GM12878 (cell line): ENCODE measurements around the gene CAMTA1. TPM values are rescaled to one million over a fixed set of nuclear protein-coding genes. Genes with fewer than 3 reads are reported as not detected.

ENCODE experiments used
- ATAC-seq: fragments of 200-7000 bp; cut with Tn5 transposase; 3 replicates; pipeline ENCODE4 v1.9.1; 2020; ENCODE audit warnings: mild to moderate bottlenecking, moderate library complexity
- BruUV-seq: library from RNA; stranded (reverse); fragments of 400-500 nt; replicated peaks from 2 replicates; lab custom pipeline; 2021; lab: Mats Ljungman, UMichigan
- CTCF ChIA-PET: fragments of 300-600 bp; sonication (Branson Sonifier 250); formaldehyde crosslinking; extraction: SDS; loops from one replicate; lab custom pipeline; 2021; ENCODE audit warnings: inconsistent platforms; lab: Yijun Ruan, JAX
- POLR2A ChIA-PET: fragments of 350-600 bp; formaldehyde crosslinking; extraction: SDS; loops from one replicate; lab custom pipeline; 2021; ENCODE audit warnings: inconsistent platforms; lab: Charles Lee
- RAD21 ChIA-PET: fragments of 300-600 bp; sonication (Branson Sonifier 250); formaldehyde crosslinking; loops from one replicate; lab custom pipeline; 2023; ENCODE audit warnings: antibody characterized with exemption; ENCODE audit not compliant: unreplicated experiment; lab: Charles Lee
- SMC1A ChIA-PET: fragments of 300-600 bp; sonication (Branson Sonifier 250); formaldehyde crosslinking; loops from one replicate; lab custom pipeline; 2023; ENCODE audit not compliant: unreplicated experiment, uncharacterized antibody; lab: Charles Lee
- DNase-seq: peaks from one replicate; pipeline ENCODE4 v3.0.0-alpha.2; 2011; ENCODE audit warnings: low read depth, low spot score
- FAIRE-seq: peaks from 3 replicates; lab custom pipeline; 2011; peaks lifted over from hg19 to GRCh38; lab: Jason Lieb, UNC
- H2AFZ ChIP-seq: 2 replicates; pipeline ENCODE4 v1.6.0; 2011; ENCODE audit warnings: low read depth, low read length, control low read depth; ENCODE audit not compliant: control insufficient read depth
- H3K27ac ChIP-seq: 2 replicates; pipeline ENCODE4 v1.5.1; 2011; ENCODE audit warnings: control low read depth; ENCODE audit not compliant: control insufficient read depth, insufficient read depth
- H3K27me3 ChIP-seq, 2 experiments: replicated peaks in 1 of 2; 2 replicates each; pipeline versions ENCODE4 v1.6.0 to v1.6.1; 2011; ENCODE audit warnings: low read length in 1 of 2; ENCODE audit not compliant: control insufficient read depth in 2 of 2, insufficient read depth in 2 of 2
- H3K36me3 ChIP-seq, 2 experiments: 2 replicates each; pipeline ENCODE4 v1.5.1; 2011; ENCODE audit warnings: low read length in 1 of 2; ENCODE audit not compliant: control insufficient read depth in 2 of 2, insufficient read depth in 2 of 2
- H3K4me1 ChIP-seq: 2 replicates; pipeline ENCODE4 v1.6.1; 2011; ENCODE audit warnings: mild to moderate bottlenecking, low read length, moderate library complexity, mixed read lengths; ENCODE audit not compliant: control insufficient read depth, insufficient read depth
- H3K4me2 ChIP-seq: 2 replicates; pipeline ENCODE4 v1.6.0; 2011; ENCODE audit warnings: control low read depth; ENCODE audit not compliant: control insufficient read depth, insufficient read depth
- H3K4me3 ChIP-seq: fragments of 200-600 bp; sonication (generic); 2 replicates; pipeline ENCODE4 v1.5.1; 2016
- H3K79me2 ChIP-seq: 2 replicates; pipeline ENCODE4 v1.6.0; 2011; ENCODE audit warnings: low read length; ENCODE audit not compliant: control insufficient read depth, insufficient read depth
- H3K9ac ChIP-seq: 2 replicates; pipeline ENCODE4 v1.8.0; 2011; ENCODE audit warnings: low read length, control low read depth, mixed read lengths; ENCODE audit not compliant: control insufficient read depth, insufficient read depth
- H3K9me3 ChIP-seq: replicated peaks from 3 replicates; pipeline ENCODE4 v1.5.1; 2011; ENCODE audit warnings: mild to moderate bottlenecking, low read length; ENCODE audit not compliant: control insufficient read depth, insufficient read depth
- H4K20me1 ChIP-seq: 2 replicates; pipeline ENCODE4 v1.6.0; 2011; ENCODE audit not compliant: control insufficient read depth, insufficient read depth
- ATF2 ChIP-seq: IDR thresholded peaks from 2 replicates; pipeline ENCODE4 v1.6.1; 2012; ENCODE audit warnings: low read length, inconsistent platforms
- CHD4 ChIP-seq: fragments of 200-600 bp; sonication (generic); IDR thresholded peaks from 2 replicates; pipeline ENCODE4 v1.6.1; 2016; ENCODE audit warnings: mild to moderate bottlenecking
- CREM ChIP-seq: IDR thresholded peaks from 2 replicates; pipeline ENCODE4 v1.6.1; 2014; ENCODE audit warnings: antibody characterized with exemption, low read depth
- FOXM1 ChIP-seq: IDR thresholded peaks from 2 replicates; pipeline ENCODE4 v1.6.1; 2012; ENCODE audit warnings: low read depth, mild to moderate bottlenecking, inconsistent platforms, low read length, moderate library complexity
- IKZF2 ChIP-seq, 2 experiments: fragments of 450-650 bp; IDR thresholded peaks; 2 replicates each; pipeline ENCODE4 v1.6.1; 2017; ENCODE audit warnings: mild to moderate bottlenecking in 2 of 2, moderate library complexity in 2 of 2
- NFIC ChIP-seq: IDR thresholded peaks from 2 replicates; pipeline ENCODE4 v1.6.1; 2012; ENCODE audit warnings: low read depth, mild to moderate bottlenecking, inconsistent platforms, low read length, moderate library complexity
- PRDM15 ChIP-seq: fragments of 450-650 bp; formaldehyde crosslinking; IDR thresholded peaks from 2 replicates; pipeline ENCODE4 v1.4.0; 2020; ENCODE audit warnings: mild to moderate bottlenecking, moderate library complexity
- RAD51 ChIP-seq: fragments of 450-650 bp; IDR thresholded peaks from 2 replicates; pipeline ENCODE4 v1.6.1; 2016; ENCODE audit warnings: moderate library complexity, mild to moderate bottlenecking, inconsistent platforms
- RELB ChIP-seq: fragments of 450-650 bp; IDR thresholded peaks from 2 replicates; pipeline ENCODE4 v1.6.1; 2017; ENCODE audit warnings: low read depth, mild to moderate bottlenecking, moderate library complexity
- SIN3A ChIP-seq: IDR thresholded peaks from 2 replicates; pipeline ENCODE4 v1.6.1; 2012; ENCODE audit warnings: low read depth, low read length, improper control_type of control experiment
- SPI1 ChIP-seq: IDR thresholded peaks from 2 replicates; pipeline ENCODE4 v1.6.1; 2011; ENCODE audit warnings: low read depth, mild to moderate bottlenecking, low read length, moderate library complexity, borderline replicate concordance; ENCODE audit not compliant: insufficient read depth
- TARDBP ChIP-seq: IDR thresholded peaks from 2 replicates; pipeline ENCODE4 v1.6.1; 2016; ENCODE audit warnings: borderline replicate concordance
- in situ Hi-C: fragments of 300-500 bp; cut with MboI; formaldehyde crosslinking; loops from 9 replicates; pipeline ENCODE4 v1.14.3; 2018; ENCODE audit warnings: mixed read lengths
- intact Hi-C: fragments of 100-400 bp; cut with micrococcal nuclease; formaldehyde crosslinking; loops from one replicate; pipeline ENCODE4 v1.14.2; 2022; ENCODE audit not compliant: unreplicated experiment
- polyA plus RNA-seq, 11 experiments: library from polyadenylated mRNA; depleted of rRNA in 4 of 11; unstranded in 6 of 11; stranded (reverse) in 5 of 11; fragments of >200 nt; fragmentation: Nextera tagmentation in 4 of 11; fragmentation: Illumina TruSeq in 1 of 11; extraction: Ambion mirVana in 4 of 11; extraction: Trizol in 1 of 11; gene quantifications; 1 replicate in 1 of 11; 2 replicates in 10 of 11; pipeline versions ENCODE4 v1.2.1 to v1.2.3, GENCODE V29; 2011 to 2016; ENCODE audit warnings: inconsistent platforms in 2 of 11, missing spikeins in 2 of 11, low read depth in 1 of 11
- total RNA-seq, 4 experiments: library from RNA; depleted of rRNA in 3 of 4; stranded (reverse); fragments of >200 nt in 3 of 4; fragmentation: Illumina TruSeq in 1 of 4; extraction: Trizol in 1 of 4; gene quantifications; 2 replicates each; pipeline versions ENCODE4 v1.2.1 to v1.2.3, GENCODE V29; 2013 to 2021

Gene CAMTA1
- total and polyA plus RNA-seq, 10 of the 15 experiments (the other 5 are each of a cell fraction or from before 2014, with no cell fraction given) = 37.7 to 148 (median 76.4) TPM

- Histone ChIP-seq H3K27me3 (no peaks in the 10 kb centered on the region), H3K36me3 (no peaks in the 10 kb centered on the region), H3K9me3 (no peaks in the 10 kb centered on the region), H4K20me1 (no peaks in the 10 kb centered on the region), H2AFZ (no peak overlapping the region), H3K4me1 (no peaks in the 10 kb centered on the region), H3K27ac (no peak overlapping the region), H3K79me2 (no peaks in the 10 kb centered on the region), H3K9ac (no peak overlapping the region), H3K4me2 (no peak overlapping the region), H3K4me3 (no peak overlapping the region)
- BruUV-seq = no TSS peak
- RAD21 ChIA-PET = no interaction called here
- CTCF ChIA-PET = no interaction called here
- ATAC-seq = no peak
- SMC1A ChIA-PET = no interaction called here
- intact Hi-C loops (no loop called here), in situ Hi-C loops (no loop called here)
- no peak for FAIRE-seq
- DNase-seq = no peak
- TF ChIP-seq RELB = no peak
- no peak for TF ChIP-seq NFIC
- TF ChIP-seq TARDBP = no peak
- no peak for TF ChIP-seq CHD4
- no peak for TF ChIP-seq ATF2
- TF ChIP-seq IKZF2 (IDR thresholded peaks at IDR 0.05) = no peak
- no peak for TF ChIP-seq FOXM1
- no peak for TF ChIP-seq RAD51
- no peak for TF ChIP-seq SPI1
- no peak for TF ChIP-seq CREM
- TF ChIP-seq PRDM15 = no peak
- no peak for TF ChIP-seq SIN3A
- POLR2A ChIA-PET = no interaction called here
These were observed 535.4 kb downstream of the CAMTA1 start for GRCh38 chr1:7320661-7321060.
